HepG2 (cell line): Measurements from ENCODE around the gene MC5R. TPM values are rescaled to one million over a fixed set of nuclear protein-coding genes. Genes with fewer than 3 reads are reported as not detected.

ENCODE experiments used
- ATAC-seq: fragments of 200-7000 bp; cut with Tn5 transposase; 3 replicates; pipeline ENCODE4 v1.9.1; 2020; ENCODE audit warnings: mild to moderate bottlenecking, moderate library complexity
- BruUV-seq: library from RNA; stranded (reverse); fragments of 400-500 nt; replicated peaks from 2 replicates; lab custom pipeline; 2021; lab: Mats Ljungman, UMichigan
- CTCF ChIA-PET: fragments of 300-600 bp; formaldehyde crosslinking; extraction: SDS; loops from one replicate; lab custom pipeline; 2021; ENCODE audit warnings: low total read pairs, inconsistent platforms, low intra/inter-chr PET ratio; lab: Yijun Ruan, JAX
- POLR2A ChIA-PET: fragments of 350-600 bp; sonication (Branson Sonifier 250); formaldehyde crosslinking; loops from one replicate; lab custom pipeline; 2020; ENCODE audit warnings: antibody characterized with exemption, inconsistent platforms; lab: Yijun Ruan, JAX
- DNase-seq: peaks from one replicate; pipeline ENCODE4 v3.0.0-alpha.2; 2015; ENCODE audit warnings: low spot score
- FAIRE-seq: peaks from 3 replicates; lab custom pipeline; 2011; peaks lifted over from hg19 to GRCh38; lab: Jason Lieb, UNC
- H2AFZ ChIP-seq: one replicate; pipeline ENCODE4 v1.6.1; 2011; ENCODE audit warnings: low read length, inconsistent platforms
- H3K27ac ChIP-seq: fragments of 300-600 bp; 3 replicates; pipeline ENCODE4 v1.8.0; 2011; ENCODE audit warnings: mixed run types, mild to moderate bottlenecking, mixed read lengths, low read length, inconsistent platforms; ENCODE audit not compliant: insufficient read depth; ENCODE audit errors: extremely low read length
- H3K27me3 ChIP-seq, 2 experiments: fragments of 200-600 bp in 1 of 2; 2 replicates in 1 of 2; 3 replicates in 1 of 2; pipeline versions ENCODE4 v1.6.0 to v1.8.0; 2011; ENCODE audit warnings: low read length in 2 of 2, mild to moderate bottlenecking in 2 of 2, moderate library complexity in 2 of 2, inconsistent platforms in 1 of 2; ENCODE audit not compliant: insufficient read depth in 2 of 2, control insufficient read depth in 1 of 2
- H3K36me3 ChIP-seq, 2 experiments: fragments of 200-600 bp in 1 of 2; replicated peaks in 1 of 2; 2 replicates in 1 of 2; 3 replicates in 1 of 2; pipeline versions ENCODE4 v1.5.1 to v1.8.0; 2011; ENCODE audit warnings: low read length in 2 of 2, inconsistent platforms in 1 of 2; ENCODE audit not compliant: insufficient read depth in 2 of 2, control insufficient read depth in 1 of 2
- H3K4me1 ChIP-seq: 2 replicates; pipeline ENCODE4 v1.5.1; 2012; ENCODE audit warnings: low read length, inconsistent platforms; ENCODE audit not compliant: insufficient read depth
- H3K4me2 ChIP-seq: 2 replicates; pipeline ENCODE4 v1.6.0; 2011; ENCODE audit warnings: low read depth, low read length, inconsistent platforms
- H3K4me3 ChIP-seq, 3 experiments: fragments of 200-600 bp in 1 of 3; sonication (generic), shearing (Covaris generic) in 1 of 3; replicated peaks in 1 of 3; 2 replicates each; pipeline ENCODE4 v1.5.1; 2011 to 2016; ENCODE audit warnings: low read length in 3 of 3, inconsistent platforms in 2 of 3, low read depth in 2 of 3, mild to moderate bottlenecking in 2 of 3, control low read depth in 1 of 3, mixed read lengths in 1 of 3; ENCODE audit not compliant: insufficient read depth in 1 of 3
- H3K79me2 ChIP-seq: one replicate; pipeline ENCODE4 v1.6.1; 2011; ENCODE audit warnings: low read length, inconsistent platforms; ENCODE audit not compliant: insufficient read depth
- H3K9ac ChIP-seq: 2 replicates; pipeline ENCODE4 v1.6.0; 2011; ENCODE audit warnings: mild to moderate bottlenecking, low read depth, low read length, inconsistent platforms; ENCODE audit not compliant: insufficient read depth
- H3K9me3 ChIP-seq: 2 replicates; pipeline ENCODE4 v1.5.1; 2012; ENCODE audit warnings: mild to moderate bottlenecking, low read length
- H4K20me1 ChIP-seq: 2 replicates; pipeline ENCODE4 v1.6.0; 2011; ENCODE audit warnings: inconsistent platforms, mild to moderate bottlenecking, low read length, moderate library complexity; ENCODE audit not compliant: insufficient read depth
- ATM ChIP-seq: fragments of 450-650 bp; IDR thresholded peaks from 2 replicates; pipeline ENCODE4 v1.7.1; 2017; ENCODE audit warnings: mild to moderate bottlenecking, borderline replicate concordance
- CREBL2 ChIP-seq: sonication (generic); formaldehyde crosslinking; IDR thresholded peaks from 2 replicates; pipeline ENCODE4 v1.8.1; 2023; ENCODE audit warnings: missing genetic modification reagents, mild to moderate bottlenecking, borderline replicate concordance
- HDAC6 ChIP-seq: fragments of 200-600 bp; sonication (generic); IDR thresholded peaks from 2 replicates; pipeline ENCODE4 v1.7.0; 2017; ENCODE audit warnings: mild to moderate bottlenecking, antibody characterized with exemption, low read length, low read depth
- JUND ChIP-seq: sonication (generic); formaldehyde crosslinking; IDR thresholded peaks from 2 replicates; pipeline ENCODE4 v1.8.0; 2022; ENCODE audit warnings: mild to moderate bottlenecking, missing genetic modification reagents
- KDM2A ChIP-seq: sonication (generic); formaldehyde crosslinking; IDR thresholded peaks from 2 replicates; pipeline ENCODE4 v1.4.0; 2020; ENCODE audit warnings: low read depth, missing genetic modification reagents, borderline replicate concordance
- NR2C2 ChIP-seq: sonication (generic); formaldehyde crosslinking; IDR thresholded peaks from 2 replicates; pipeline ENCODE4 v1.4.0; 2020; ENCODE audit warnings: missing genetic modification reagents, mild to moderate bottlenecking, moderate library complexity, borderline replicate concordance
- PAWR ChIP-seq: sonication (generic); formaldehyde crosslinking; IDR thresholded peaks from 2 replicates; pipeline ENCODE4 v1.4.0; 2020; ENCODE audit warnings: missing genetic modification reagents, mild to moderate bottlenecking, borderline replicate concordance
- PHB2 ChIP-seq: fragments of 450-650 bp; IDR thresholded peaks from 2 replicates; pipeline ENCODE4 v1.6.1; 2018; ENCODE audit not compliant: partially characterized antibody
- PRPF4 ChIP-seq: fragments of 200-400 bp; formaldehyde crosslinking; IDR thresholded peaks from 2 replicates; pipeline ENCODE4 v1.6.1; 2016; ENCODE audit warnings: low read length, low read depth; ENCODE audit not compliant: poor library complexity, severe bottlenecking
- SMARCC2 ChIP-seq: fragments of 450-650 bp; IDR thresholded peaks from 2 replicates; pipeline ENCODE4 v1.6.1; 2017; ENCODE audit warnings: antibody characterized with exemption, mild to moderate bottlenecking
- TFDP2 ChIP-seq: sonication (generic); formaldehyde crosslinking; IDR thresholded peaks from 2 replicates; pipeline ENCODE4 v1.4.0; 2020; ENCODE audit warnings: missing genetic modification reagents
- ZBTB1 ChIP-seq: sonication (generic); formaldehyde crosslinking; IDR thresholded peaks from 2 replicates; pipeline ENCODE4 v1.4.0; 2020; ENCODE audit warnings: missing genetic modification reagents, borderline replicate concordance
- ZBTB49 ChIP-seq: sonication (generic); formaldehyde crosslinking; IDR thresholded peaks from 2 replicates; pipeline ENCODE4 v1.4.0; 2020; ENCODE audit warnings: missing genetic modification reagents, borderline replicate concordance
- ZNF256 ChIP-seq: sonication (generic); formaldehyde crosslinking; conservative IDR thresholded peaks from 2 replicates; pipeline ENCODE4 v1.4.0; 2020; ENCODE audit warnings: missing genetic modification reagents
- ZNF280D ChIP-seq: sonication (generic); formaldehyde crosslinking; IDR thresholded peaks from 2 replicates; pipeline ENCODE4 v1.5.1; 2020; ENCODE audit warnings: mild to moderate bottlenecking, missing genetic modification reagents
- ZNF282 ChIP-seq: fragments of 450-650 bp; IDR thresholded peaks from 2 replicates; pipeline ENCODE4 v1.6.1; 2018; ENCODE audit not compliant: partially characterized antibody
- ZNF354B ChIP-seq: sonication (generic); formaldehyde crosslinking; IDR thresholded peaks from 2 replicates; pipeline ENCODE4 v1.8.0; 2022; ENCODE audit warnings: mild to moderate bottlenecking, missing genetic modification reagents
- ZNF777 ChIP-seq: sonication (generic); formaldehyde crosslinking; IDR thresholded peaks from 2 replicates; pipeline ENCODE4 v1.4.0; 2020; ENCODE audit warnings: missing genetic modification reagents
- WGBS: methylation state at CpG from one replicate; pipeline ENCODE4 v1.1.6; 2017; ENCODE audit warnings: low lambda C conversion rate; 5-methylcytosine and 5-hydroxymethylcytosine counted together
- in situ Hi-C: cut with HindIII; loops from 2 replicates; pipeline ENCODE4 v1.10.0; 2017; ENCODE audit warnings: low pct_unique_long_range_greater_than_20kb; ENCODE audit not compliant: extremely low pct_ligation_motif_present
- intact Hi-C: fragments of 100-400 bp; cut with micrococcal nuclease; formaldehyde crosslinking; loops from one replicate; pipeline ENCODE4 v1.10.0; 2022; ENCODE audit not compliant: unreplicated experiment
- polyA plus RNA-seq, 8 experiments: library from polyadenylated mRNA; depleted of rRNA in 3 of 8; stranded (reverse) in 7 of 8; unstranded in 1 of 8; fragments of >200 nt; fragmentation: Illumina TruSeq in 4 of 8; extraction: Trizol in 4 of 8; gene quantifications; 2 replicates each; pipeline versions ENCODE4 v1.2.1 to v1.2.3, GENCODE V29; 2011 to 2016; ENCODE audit warnings: low read depth in 4 of 8, missing spikeins in 1 of 8, mixed read lengths in 1 of 8; ENCODE audit not compliant: insufficient read depth in 1 of 8
- total RNA-seq, 5 experiments: library from RNA; depleted of rRNA; stranded (reverse); fragments of >200 nt; fragmentation: Illumina TruSeq; extraction: Trizol; gene quantifications; 2 replicates each; pipeline ENCODE4 v1.2.3, GENCODE V29; 2016; ENCODE audit warnings: low read depth in 1 of 5

The MC5R gene
- total and polyA plus RNA-seq, 2 of the 13 experiments (the other 11 are each of a cell fraction or from before 2014, with no cell fraction given), result not detected

GRCh38 chr18:13849791-13850190, 25.8 kb downstream of the MC5R start:
- TF ChIP-seq PHB2, result no peak
- no peak for TF ChIP-seq JUND (CRISPR knock-in tag)
- no peak for TF ChIP-seq TFDP2 (CRISPR knock-in tag)
- TF ChIP-seq ZNF282, result no peak
- no peak for TF ChIP-seq NR2C2
- TF ChIP-seq PAWR (CRISPR knock-in tag), result no peak
- no peak for TF ChIP-seq ZNF256 (CRISPR knock-in tag)
- no peak for TF ChIP-seq ATM
- TF ChIP-seq PRPF4, result no peak
- TF ChIP-seq ZNF354B (CRISPR knock-in tag), result no peak
- TF ChIP-seq CREBL2 (CRISPR knock-in tag), result no peak
- TF ChIP-seq ZBTB1 (CRISPR knock-in tag), result no peak
- no peak for TF ChIP-seq KDM2A
- TF ChIP-seq ZBTB49 (CRISPR knock-in tag), result no peak
- no peak for TF ChIP-seq ZNF280D
- no peak for TF ChIP-seq SMARCC2
- no peak for TF ChIP-seq HDAC6
- TF ChIP-seq ZNF777 (CRISPR knock-in tag), result no peak
- DNase-seq, result no peak
- CTCF ChIA-PET, result no interaction called here
- intact Hi-C loops (no loop called here), in situ Hi-C loops (no loop called here)
- Histone ChIP-seq H3K4me3 (no peak overlapping the region), H3K4me1 (no peaks in the 10 kb centered on the region), H3K9ac (no peak overlapping the region), H3K79me2 (no peaks in the 10 kb centered on the region), H3K27ac (no peak overlapping the region), H3K36me3 (no peaks in the 10 kb centered on the region), H2AFZ (no peak overlapping the region), H3K4me2 (no peak overlapping the region), H3K9me3 (no peaks in the 10 kb centered on the region), H3K27me3 (peaks cover 0 to 2% of the 10 kb centered on the region in 2 experiments; a peak in 2 of 5 replicates), H4K20me1 (no peaks in the 10 kb centered on the region)
- FAIRE-seq, result no peak
- no TSS peak for BruUV-seq
- POLR2A ChIA-PET, result no interaction called here
- 27% methylated on average over 4 of the region's 4 CpGs for WGBS
- no peak for ATAC-seq
